HEK293 (cell line): ENCODE measurements around the gene ARHGAP6.

Experiments
- CTCF ChIA-PET: fragments of 350-600 bp; formaldehyde crosslinking; extraction: SDS; loops from one replicate; lab custom pipeline; 2021; ENCODE audit warnings: antibody characterized with exemption; lab: Yijun Ruan, JAX
- POLR2A ChIA-PET: fragments of 300-600 bp; formaldehyde crosslinking; extraction: SDS; loops from one replicate; lab custom pipeline; 2020; ENCODE audit warnings: antibody characterized with exemption, inconsistent platforms; lab: Yijun Ruan, JAX
- H3K27ac ChIP-seq: fragments of 200-500 bp; sonication (Bioruptor generic); 2 replicates; pipeline ENCODE4 v1.5.1; 2014; ENCODE audit warnings: low read depth, low read length, control low read depth, inconsistent platforms; ENCODE audit errors: extremely low read depth
- H3K36me3 ChIP-seq, 2 experiments: fragments of 200-500 bp in 1 of 2; sonication (Bioruptor generic) in 1 of 2; 1 replicate in 1 of 2; 2 replicates in 1 of 2; pipeline ENCODE4 v1.5.1; 2014 to 2017; ENCODE audit warnings: inconsistent platforms in 2 of 2, low read length in 2 of 2; ENCODE audit not compliant: control insufficient read depth in 2 of 2, insufficient read depth in 1 of 2
- H3K4me1 ChIP-seq: fragments of 200-500 bp; sonication (Bioruptor generic); 2 replicates; pipeline ENCODE4 v1.5.1; 2014; ENCODE audit warnings: mild to moderate bottlenecking, low read length, inconsistent platforms; ENCODE audit not compliant: control insufficient read depth, insufficient read depth
- H3K4me3 ChIP-seq: 2 replicates; pipeline ENCODE4 v1.5.1; 2011; ENCODE audit warnings: low read depth, mild to moderate bottlenecking, control low read depth, low read length, moderate library complexity
- H3K9me3 ChIP-seq: fragments of 200-500 bp; sonication (Bioruptor generic); 2 replicates; pipeline ENCODE4 v1.5.1; 2014; ENCODE audit warnings: low read depth, low read length, inconsistent platforms; ENCODE audit not compliant: control insufficient read depth, insufficient read depth
- CTCF ChIP-seq: fragments of 450-650 bp; formaldehyde crosslinking; IDR thresholded peaks from 2 replicates; pipeline ENCODE4 v1.5.1; 2016; ENCODE audit warnings: missing biosample characterization, missing genetic modification characterization
- GLI2 ChIP-seq: fragments of 450-650 bp; formaldehyde crosslinking; IDR thresholded peaks from 2 replicates; pipeline ENCODE4; 2017; ENCODE audit warnings: missing biosample characterization, missing genetic modification characterization, low read depth, borderline replicate concordance
- OSR2 ChIP-seq: fragments of 450-650 bp; formaldehyde crosslinking; IDR thresholded peaks from 2 replicates; pipeline ENCODE4 v1.5.1; 2016; ENCODE audit warnings: missing biosample characterization, missing genetic modification characterization
- RBAK ChIP-seq: fragments of 450-650 bp; formaldehyde crosslinking; IDR thresholded peaks from 2 replicates; pipeline ENCODE4 v1.5.1; 2016; ENCODE audit warnings: missing biosample characterization, missing genetic modification characterization
- SALL2 ChIP-seq: fragments of 450-650 bp; formaldehyde crosslinking; IDR thresholded peaks from 2 replicates; pipeline ENCODE4 v1.5.0; 2017; ENCODE audit warnings: missing biosample characterization, mild to moderate bottlenecking, missing genetic modification characterization, borderline replicate concordance
- YY1 ChIP-seq: fragments of 450-650 bp; formaldehyde crosslinking; IDR thresholded peaks from 2 replicates; pipeline ENCODE4 v1.5.1; 2018; ENCODE audit warnings: missing biosample characterization, missing genetic modification characterization
- ZBTB1 ChIP-seq: fragments of 450-650 bp; formaldehyde crosslinking; IDR thresholded peaks from 2 replicates; pipeline ENCODE4 v1.5.1; 2016; ENCODE audit warnings: missing biosample characterization, missing genetic modification characterization
- ZNF155 ChIP-seq: fragments of 450-650 bp; formaldehyde crosslinking; IDR thresholded peaks from 2 replicates; pipeline ENCODE4 v1.5.1; 2016; ENCODE audit warnings: missing biosample characterization, missing genetic modification characterization
- ZNF16 ChIP-seq: fragments of 450-650 bp; formaldehyde crosslinking; IDR thresholded peaks from 2 replicates; pipeline ENCODE4 v1.5.1; 2016; ENCODE audit warnings: low read depth, missing biosample characterization, missing genetic modification characterization
- ZNF2 ChIP-seq: fragments of 450-650 bp; formaldehyde crosslinking; IDR thresholded peaks from 2 replicates; pipeline ENCODE4 v1.5.1; 2016; ENCODE audit warnings: missing biosample characterization, missing genetic modification characterization
- ZNF211 ChIP-seq: fragments of 450-650 bp; formaldehyde crosslinking; IDR thresholded peaks from 2 replicates; pipeline ENCODE4 v1.5.1; 2016; ENCODE audit warnings: low read depth, missing biosample characterization, missing genetic modification characterization
- ZNF302 ChIP-seq: fragments of 450-650 bp; formaldehyde crosslinking; IDR thresholded peaks from 2 replicates; pipeline ENCODE4 v1.5.1; 2016; ENCODE audit warnings: missing biosample characterization, missing genetic modification characterization, low read depth
- ZNF37A ChIP-seq: fragments of 450-650 bp; IDR thresholded peaks from 2 replicates; pipeline ENCODE4 v1.5.1; 2018; ENCODE audit warnings: missing biosample characterization, missing genetic modification characterization
- ZNF404 ChIP-seq: fragments of 450-650 bp; formaldehyde crosslinking; IDR thresholded peaks from 2 replicates; pipeline ENCODE4 v1.5.1; 2017; ENCODE audit warnings: missing biosample characterization, missing genetic modification characterization
- ZNF423 ChIP-seq: fragments of 450-650 bp; formaldehyde crosslinking; IDR thresholded peaks from 2 replicates; pipeline ENCODE4 v1.5.1; 2016; ENCODE audit warnings: missing biosample characterization, missing genetic modification characterization
- ZNF433 ChIP-seq: fragments of 450-650 bp; formaldehyde crosslinking; IDR thresholded peaks from 2 replicates; pipeline ENCODE4 v1.5.1; 2016; ENCODE audit warnings: missing biosample characterization, missing genetic modification characterization, low read depth
- ZNF514 ChIP-seq: fragments of 450-650 bp; formaldehyde crosslinking; IDR thresholded peaks from 2 replicates; pipeline ENCODE4 v1.5.1; 2016; ENCODE audit warnings: missing biosample characterization, missing genetic modification characterization
- ZNF548 ChIP-seq: fragments of 450-650 bp; formaldehyde crosslinking; IDR thresholded peaks from 2 replicates; pipeline ENCODE4 v1.5.1; 2016; ENCODE audit warnings: missing biosample characterization, missing genetic modification characterization
- ZNF624 ChIP-seq: fragments of 450-650 bp; formaldehyde crosslinking; IDR thresholded peaks from 2 replicates; pipeline ENCODE4 v1.5.1; 2017; ENCODE audit warnings: missing biosample characterization, missing genetic modification characterization
- ZNF639 ChIP-seq: fragments of 450-650 bp; formaldehyde crosslinking; IDR thresholded peaks from 2 replicates; pipeline ENCODE4 v1.5.1; 2016; ENCODE audit warnings: missing biosample characterization, missing genetic modification characterization
- ZNF654 ChIP-seq: fragments of 450-650 bp; formaldehyde crosslinking; IDR thresholded peaks from 2 replicates; pipeline ENCODE4 v1.5.1; 2016; ENCODE audit warnings: low read depth, missing biosample characterization, missing genetic modification characterization
- ZNF707 ChIP-seq: fragments of 450-650 bp; formaldehyde crosslinking; IDR thresholded peaks from 2 replicates; pipeline ENCODE4 v1.5.1; 2016; ENCODE audit warnings: missing biosample characterization, missing genetic modification characterization
- ZNF792 ChIP-seq: fragments of 450-650 bp; formaldehyde crosslinking; IDR thresholded peaks from 2 replicates; pipeline ENCODE4 v1.5.1; 2016; ENCODE audit warnings: missing biosample characterization, missing genetic modification characterization
- ZSCAN18 ChIP-seq: fragments of 450-650 bp; formaldehyde crosslinking; IDR thresholded peaks from 2 replicates; pipeline ENCODE4 v1.5.1; 2016; ENCODE audit warnings: missing biosample characterization, missing genetic modification characterization

Gene ARHGAP6

GRCh38 chrX:11427453-11428071 lies 238.2 kb downstream of the ARHGAP6 start:
- POLR2A ChIA-PET: no interaction called here

GRCh38 chrX:11426712-11427452 lies 238.8 kb downstream of the ARHGAP6 start:
- Histone ChIP-seq H3K9me3 (no peaks in the 10 kb centered on the region), H3K4me3 (no peak overlapping the region), H3K27ac (no peak overlapping the region), H3K36me3 (no peaks in the 10 kb centered on the region), H3K4me1 (no peaks in the 10 kb centered on the region)
- TF ChIP-seq RBAK (tag by site-specific recombination): no peak
- TF ChIP-seq ZNF654 (tag by site-specific recombination): no peak
- no peak for TF ChIP-seq ZNF423 (tag by site-specific recombination)
- no peak for TF ChIP-seq ZBTB1 (tag by site-specific recombination)
- no peak for TF ChIP-seq ZNF2 (tag by site-specific recombination)
- TF ChIP-seq GLI2 (tag by site-specific recombination): no peak
- POLR2A ChIA-PET: no interaction called here
- CTCF ChIA-PET: no interaction called here

More at GRCh38 chrX:11427453-11428071, 238.2 kb downstream of the ARHGAP6 start:
- no peaks in the 10 kb centered on the region for H3K36me3 ChIP-seq
- no peaks in the 10 kb centered on the region for H3K4me1 ChIP-seq
- no peak overlapping the region for H3K27ac ChIP-seq
- H3K4me3 ChIP-seq: no peak overlapping the region
- TF ChIP-seq ZNF792 (tag by site-specific recombination) (no peak), ZNF707 (no peak), ZNF639 (no peak), ZSCAN18 (tag by site-specific recombination) (no peak), ZNF514 (tag by site-specific recombination) (no peak), ZNF433 (tag by site-specific recombination) (no peak), ZNF548 (tag by site-specific recombination) (no peak), OSR2 (tag by site-specific recombination) (no peak), ZNF211 (tag by site-specific recombination) (no peak), ZNF155 (tag by site-specific recombination) (no peak), ZNF302 (no peak), ZNF16 (tag by site-specific recombination) (no peak), YY1 (no peak), ZNF624 (tag by site-specific recombination) (no peak), CTCF (no peak), ZNF37A (no peak), ZNF404 (tag by site-specific recombination) (no peak), SALL2 (tag by site-specific recombination) (no peak)
- no peaks in the 10 kb centered on the region for H3K9me3 ChIP-seq
- CTCF ChIA-PET: no interaction called here
